Ureter (tissue), 1 donor: ENCODE results near the gene ACO2. TPM values are rescaled to one million over a fixed set of nuclear protein-coding genes. Genes with fewer than 3 reads are reported as not detected.
"Not testable (repeated sequence)": the region's sequence is repeated elsewhere in the genome, so short reads cannot be mapped to it uniquely, and the experiment has no call there.

ENCODE experiments used
- DNase-seq: peaks from one replicate; pipeline ENCODE4 v3.0.0-alpha.2; 2020; ENCODE audit warnings: low spot score
- total RNA-seq: library from RNA; stranded (reverse); gene quantifications from one replicate; pipeline ENCODE4 v1.2.4, GENCODE V29; 2023
- donor health status: DM: yes; HTN: yes; CAD: no.

Gene ACO2
- total RNA-seq, 1 donor from 2014 or later = 121 TPM

- no peak for DNase-seq
Measured at GRCh38 chr22:41568811-41569210, 99.9 kb downstream of the ACO2 start.

GRCh38 chr22:41570221-41570620 is 101.3 kb downstream of the ACO2 start:
- DNase-seq = no peak

GRCh38 chr22:41571786-41572185 is 102.9 kb downstream of the ACO2 start:
- DNase-seq = no peak

GRCh38 chr22:41572305-41572704 is 103.4 kb downstream of the ACO2 start:
- not testable (repeated sequence) for DNase-seq

- DNase-seq = no peak
Measured at GRCh38 chr22:41573677-41574076, 104.8 kb downstream of the ACO2 start.

- DNase-seq = peak; percentile 57
Measured at GRCh38 chr22:41574847-41575381, 106.0 kb downstream of the ACO2 start.

GRCh38 chr22:41575533-41575932 is 106.6 kb downstream of the ACO2 start:
- no peak for DNase-seq

- no peak for DNase-seq
Measured at GRCh38 chr22:41576877-41577276, 108.0 kb downstream of the ACO2 start.

GRCh38 chr22:41578114-41578513 is 109.2 kb downstream of the ACO2 start:
- no peak for DNase-seq

Other genes starting within 250 kb of the ACO2 start
- 8.9 TPM for gene CHADL, start 228.2 kb upstream of the ACO2 start, total RNA-seq
- gene RANGAP1, start 182.9 kb upstream of the ACO2 start, total RNA-seq = 59.7 TPM
- gene ZC3H7B, start 167.6 kb upstream of the ACO2 start, total RNA-seq = 65.9 TPM
- 27.5 TPM for gene TEF, start 87.2 kb upstream of the ACO2 start, total RNA-seq
- gene TOB2, start 22.3 kb upstream of the ACO2 start, total RNA-seq = 49.9 TPM
- 32.3 TPM for gene PHF5A, start 425 bp upstream of the ACO2 start, total RNA-seq
- gene POLR3H, start 75.4 kb downstream of the ACO2 start, total RNA-seq = 54.2 TPM
- gene CSDC2, start 91.9 kb downstream of the ACO2 start, total RNA-seq = 1.8 TPM
- 18.7 TPM for gene PMM1, start 120.7 kb downstream of the ACO2 start, total RNA-seq
- 38.7 TPM for gene DESI1, start 151.9 kb downstream of the ACO2 start, total RNA-seq
- gene XRCC6, start 152.2 kb downstream of the ACO2 start, total RNA-seq = 209 TPM
- gene SNU13, start 219.8 kb downstream of the ACO2 start, total RNA-seq = 180 TPM
- 6.8 TPM for gene MEI1, start 230.4 kb downstream of the ACO2 start, total RNA-seq